Measurements from ENCODE around the gene BCKDHA.
"Not testable (repeated sequence)": the region's sequence is repeated elsewhere in the genome, so short reads cannot be mapped to it uniquely, and the experiment has no call there.

BCKDHA gene

DNA sequence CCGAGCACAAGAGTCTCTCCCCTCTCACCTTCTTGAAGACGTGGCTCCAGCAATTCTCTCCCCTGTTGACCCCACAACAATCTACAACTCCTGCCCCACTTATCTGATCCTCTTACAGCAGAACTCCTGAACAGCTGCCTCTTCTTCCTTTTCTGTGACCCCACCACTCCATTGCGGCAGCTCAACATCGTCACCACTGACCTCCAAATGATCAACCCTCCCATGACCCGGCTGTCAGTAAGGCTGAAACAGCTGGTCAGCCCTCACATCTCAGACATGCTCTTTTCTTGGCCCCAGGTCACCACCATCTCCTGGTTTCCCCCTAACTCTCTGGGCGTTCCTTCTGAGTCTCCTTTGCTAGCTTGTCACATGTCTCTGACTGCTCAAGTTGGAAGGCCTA is 2.3 kb upstream of the BCKDHA start:
- H3K4me3 ChIP-seq (ENCODE audit: low read length): no peak overlapping the region
- peaks cover 11% of the 10 kb centered on the region for H3K36me3 ChIP-seq (ENCODE audit: insufficient read depth, low read length)
- no peak overlapping the region for H3K4me2 ChIP-seq (ENCODE audit: low read length)
- H3K4me1 ChIP-seq (ENCODE audit: control insufficient read depth, insufficient read depth, low read length): peaks cover 8% of the 10 kb centered on the region
- H3K9ac ChIP-seq (ENCODE audit: low read depth, low read length): no peak overlapping the region
- H3K9me3 ChIP-seq (replicated peaks; ENCODE audit: low read length): no peaks in the 10 kb centered on the region
- no peaks in the 10 kb centered on the region for H3K27me3 ChIP-seq (ENCODE audit: control insufficient read depth, insufficient read depth, low read length)

GRCh38 chr19:41398050-41398418 is 416 bp downstream of the BCKDHA start:
- peak overlapping the region; percentile 91 for H3K4me3 ChIP-seq (ENCODE audit: low read length)
- H3K36me3 ChIP-seq (ENCODE audit: insufficient read depth, low read length): no peaks in the 10 kb centered on the region
- H3K9ac ChIP-seq (ENCODE audit: low read depth, low read length): peak overlapping the region; percentile 97
- no peaks in the 10 kb centered on the region for H3K9me3 ChIP-seq (replicated peaks; ENCODE audit: low read length)
- peak overlapping the region; percentile 99 for H3K4me2 ChIP-seq (ENCODE audit: low read length)
- H3K4me1 ChIP-seq (ENCODE audit: control insufficient read depth, insufficient read depth, low read length): peaks cover 8% of the 10 kb centered on the region
- no peaks in the 10 kb centered on the region for H3K27me3 ChIP-seq (ENCODE audit: control insufficient read depth, insufficient read depth, low read length)

DNA sequence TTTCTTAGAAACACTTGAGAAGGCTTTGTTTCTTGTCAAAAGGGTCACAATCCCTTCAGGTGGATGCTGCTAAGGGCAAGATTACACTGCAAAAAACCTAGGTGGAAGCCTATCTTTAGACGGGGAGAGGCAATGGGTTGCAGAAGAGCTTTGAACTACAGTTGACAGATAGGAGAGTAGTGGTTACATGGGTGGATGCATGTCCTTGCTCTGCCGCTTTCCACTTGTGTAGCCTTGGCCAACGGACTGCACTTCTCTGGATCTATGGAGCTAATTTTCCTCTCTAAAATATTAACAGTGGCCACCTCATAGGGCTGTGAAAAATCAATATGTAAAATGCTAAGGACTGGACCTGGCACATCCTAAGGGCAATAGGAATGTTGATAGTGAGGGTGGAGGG is 980 bp downstream of the BCKDHA start:
- H3K4me3 ChIP-seq (ENCODE audit: low read length): peak overlapping the region; percentile 91
- H3K9me3 ChIP-seq (replicated peaks; ENCODE audit: low read length): no peaks in the 10 kb centered on the region
- peak overlapping the region; percentile 97 for H3K9ac ChIP-seq (ENCODE audit: low read depth, low read length)
- H3K27me3 ChIP-seq (ENCODE audit: control insufficient read depth, insufficient read depth, low read length): no peaks in the 10 kb centered on the region
- peaks cover 8% of the 10 kb centered on the region for H3K4me1 ChIP-seq (ENCODE audit: control insufficient read depth, insufficient read depth, low read length)
- peak overlapping the region; percentile 99 for H3K4me2 ChIP-seq (ENCODE audit: low read length)
- H3K36me3 ChIP-seq (ENCODE audit: insufficient read depth, low read length): peaks cover 2% of the 10 kb centered on the region

GRCh38 chr19:41399091-41399490 is 1.5 kb downstream of the BCKDHA start:
- Histone ChIP-seq H3K9me3 (replicated peaks; ENCODE audit: low read length) (no peaks in the 10 kb centered on the region), H3K9ac (ENCODE audit: low read depth, low read length) (peak overlapping the region; percentile 97), H3K4me3 (ENCODE audit: low read length) (peak overlapping the region; percentile 91), H3K4me2 (ENCODE audit: low read length) (peak overlapping the region; percentile 99), H3K27me3 (ENCODE audit: control insufficient read depth, insufficient read depth, low read length) (no peaks in the 10 kb centered on the region), H3K4me1 (ENCODE audit: control insufficient read depth, insufficient read depth, low read length) (peaks cover 8% of the 10 kb centered on the region), H3K36me3 (ENCODE audit: insufficient read depth, low read length) (peaks cover 2% of the 10 kb centered on the region)

GRCh38 chr19:41399525-41399924 is 1.9 kb downstream of the BCKDHA start:
- Histone ChIP-seq H3K4me1 (ENCODE audit: control insufficient read depth, insufficient read depth, low read length) (peaks cover 8% of the 10 kb centered on the region), H3K9me3 (replicated peaks; ENCODE audit: low read length) (no peaks in the 10 kb centered on the region), H3K27me3 (ENCODE audit: control insufficient read depth, insufficient read depth, low read length) (no peaks in the 10 kb centered on the region), H3K4me3 (ENCODE audit: low read length) (no peak overlapping the region), H3K9ac (ENCODE audit: low read depth, low read length) (no peak overlapping the region), H3K36me3 (ENCODE audit: insufficient read depth, low read length) (peaks cover 2% of the 10 kb centered on the region), H3K4me2 (ENCODE audit: low read length) (no peak overlapping the region)

DNA sequence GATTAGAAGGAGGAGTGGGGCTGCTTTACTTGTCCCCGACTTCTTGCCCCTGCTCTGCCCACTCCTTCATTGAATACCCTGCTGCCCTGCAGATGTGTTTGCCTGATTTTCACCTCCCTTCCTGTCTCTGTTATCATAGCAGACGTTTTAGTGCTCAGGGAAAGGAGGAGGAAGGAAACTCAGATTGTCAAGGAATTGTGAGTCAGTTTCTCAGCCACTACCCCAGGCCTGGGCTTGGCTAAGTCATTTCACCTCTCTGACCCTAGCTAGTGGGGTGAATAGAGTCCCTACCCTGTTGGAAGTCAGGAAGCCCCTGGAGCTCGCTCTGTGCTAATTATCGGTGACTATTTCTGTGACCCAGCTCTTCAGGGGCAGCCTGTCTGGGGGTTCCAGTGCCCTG is 3.9 kb downstream of the BCKDHA start:
- Histone ChIP-seq H3K9ac (ENCODE audit: low read depth, low read length) (no peak overlapping the region), H3K4me3 (ENCODE audit: low read length) (no peak overlapping the region), H3K4me2 (ENCODE audit: low read length) (no peak overlapping the region), H3K27me3 (ENCODE audit: control insufficient read depth, insufficient read depth, low read length) (no peaks in the 10 kb centered on the region), H3K4me1 (ENCODE audit: control insufficient read depth, insufficient read depth, low read length) (peaks cover 8% of the 10 kb centered on the region), H3K36me3 (ENCODE audit: insufficient read depth, low read length) (peaks cover 2% of the 10 kb centered on the region), H3K9me3 (replicated peaks; ENCODE audit: low read length) (no peaks in the 10 kb centered on the region)

DNA sequence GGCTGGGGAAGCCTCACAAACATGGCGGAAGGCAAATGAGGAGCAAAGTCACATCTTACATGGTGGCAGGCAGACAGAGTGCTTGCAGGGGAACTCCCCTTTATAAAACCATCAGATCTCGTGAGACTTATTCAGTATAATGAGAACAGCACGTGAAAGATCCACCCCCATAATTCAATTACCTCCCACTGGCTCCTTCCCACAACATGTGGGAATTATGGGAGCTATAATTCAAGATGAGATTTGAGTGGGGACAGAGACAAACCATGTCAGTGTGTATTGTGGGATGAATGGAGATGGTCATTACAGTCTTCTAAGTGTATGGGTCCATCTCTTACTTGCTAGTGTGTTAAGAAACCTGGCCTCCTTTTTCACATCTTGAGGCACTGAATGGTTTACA is 4.4 kb downstream of the BCKDHA start:
- no peak overlapping the region for H3K4me2 ChIP-seq (ENCODE audit: low read length)
- H3K9me3 ChIP-seq (replicated peaks; ENCODE audit: low read length): no peaks in the 10 kb centered on the region
- H3K4me3 ChIP-seq (ENCODE audit: low read length): no peak overlapping the region
- no peaks in the 10 kb centered on the region for H3K27me3 ChIP-seq (ENCODE audit: control insufficient read depth, insufficient read depth, low read length)
- H3K36me3 ChIP-seq (ENCODE audit: insufficient read depth, low read length): peaks cover 2% of the 10 kb centered on the region
- H3K9ac ChIP-seq (ENCODE audit: low read depth, low read length): no peak overlapping the region
- H3K4me1 ChIP-seq (ENCODE audit: control insufficient read depth, insufficient read depth, low read length): peaks cover 8% of the 10 kb centered on the region

- no peaks in the 10 kb centered on the region for H3K27me3 ChIP-seq (ENCODE audit: control insufficient read depth, insufficient read depth, low read length)
- no peak overlapping the region for H3K4me2 ChIP-seq (ENCODE audit: low read length)
- H3K36me3 ChIP-seq (ENCODE audit: insufficient read depth, low read length): peaks cover 2% of the 10 kb centered on the region
- H3K4me1 ChIP-seq (ENCODE audit: control insufficient read depth, insufficient read depth, low read length): peaks cover 6% of the 10 kb centered on the region
- no peak overlapping the region for H3K4me3 ChIP-seq (ENCODE audit: low read length)
- H3K9ac ChIP-seq (ENCODE audit: low read depth, low read length): no peak overlapping the region
- H3K9me3 ChIP-seq (replicated peaks; ENCODE audit: low read length): no peaks in the 10 kb centered on the region
Measured at GRCh38 chr19:41403181-41403970, 5.8 kb downstream of the BCKDHA start.

- H3K36me3 ChIP-seq (ENCODE audit: insufficient read depth, low read length): peaks cover 2% of the 10 kb centered on the region
- peaks cover 4% of the 10 kb centered on the region for H3K4me1 ChIP-seq (ENCODE audit: control insufficient read depth, insufficient read depth, low read length)
- no peak overlapping the region for H3K9ac ChIP-seq (ENCODE audit: low read depth, low read length)
- no peaks in the 10 kb centered on the region for H3K27me3 ChIP-seq (ENCODE audit: control insufficient read depth, insufficient read depth, low read length)
- H3K9me3 ChIP-seq (replicated peaks; ENCODE audit: low read length): no peaks in the 10 kb centered on the region
- H3K4me3 ChIP-seq (ENCODE audit: low read length): no peak overlapping the region
- H3K4me2 ChIP-seq (ENCODE audit: low read length): no peak overlapping the region
Measured at GRCh38 chr19:41405776-41406175, 8.2 kb downstream of the BCKDHA start.

DNA sequence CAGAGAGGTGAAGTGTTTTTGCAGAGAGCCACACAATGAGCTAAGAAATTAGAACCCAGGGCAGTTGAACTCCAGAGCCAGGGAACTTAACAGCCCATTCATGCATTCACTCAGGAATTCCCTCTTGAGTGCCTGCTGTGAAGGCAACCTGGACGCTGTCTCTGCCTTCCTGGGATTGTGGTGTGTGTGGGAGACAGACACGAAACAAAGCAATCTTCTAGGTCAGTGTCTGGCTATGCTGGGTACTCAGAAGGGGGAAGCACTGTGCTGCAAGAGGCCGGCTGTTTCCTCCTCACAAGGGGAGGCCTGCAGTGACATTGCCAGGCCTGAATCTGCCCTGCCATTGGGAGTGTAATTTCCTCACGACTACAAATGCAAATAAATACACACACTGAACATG is 9.7 kb downstream of the BCKDHA start:
- Histone ChIP-seq H3K4me2 (ENCODE audit: low read length) (no peak overlapping the region), H3K36me3 (ENCODE audit: insufficient read depth, low read length) (peaks cover 5% of the 10 kb centered on the region), H3K4me1 (ENCODE audit: control insufficient read depth, insufficient read depth, low read length) (peaks cover 13% of the 10 kb centered on the region), H3K9me3 (replicated peaks; ENCODE audit: low read length) (no peaks in the 10 kb centered on the region), H3K9ac (ENCODE audit: low read depth, low read length) (no peak overlapping the region), H3K27me3 (ENCODE audit: control insufficient read depth, insufficient read depth, low read length) (no peaks in the 10 kb centered on the region), H3K4me3 (ENCODE audit: low read length) (no peak overlapping the region)

- no peak overlapping the region for H3K9ac ChIP-seq (ENCODE audit: low read depth, low read length)
- no peak overlapping the region for H3K4me2 ChIP-seq (ENCODE audit: low read length)
- no peak overlapping the region for H3K4me3 ChIP-seq (ENCODE audit: low read length)
- no peaks in the 10 kb centered on the region for H3K27me3 ChIP-seq (ENCODE audit: control insufficient read depth, insufficient read depth, low read length)
- peaks cover 13% of the 10 kb centered on the region for H3K4me1 ChIP-seq (ENCODE audit: control insufficient read depth, insufficient read depth, low read length)
- no peaks in the 10 kb centered on the region for H3K9me3 ChIP-seq (replicated peaks; ENCODE audit: low read length)
- peaks cover 8% of the 10 kb centered on the region for H3K36me3 ChIP-seq (ENCODE audit: insufficient read depth, low read length)
Measured at GRCh38 chr19:41408256-41408655, 10.6 kb downstream of the BCKDHA start.

DNA sequence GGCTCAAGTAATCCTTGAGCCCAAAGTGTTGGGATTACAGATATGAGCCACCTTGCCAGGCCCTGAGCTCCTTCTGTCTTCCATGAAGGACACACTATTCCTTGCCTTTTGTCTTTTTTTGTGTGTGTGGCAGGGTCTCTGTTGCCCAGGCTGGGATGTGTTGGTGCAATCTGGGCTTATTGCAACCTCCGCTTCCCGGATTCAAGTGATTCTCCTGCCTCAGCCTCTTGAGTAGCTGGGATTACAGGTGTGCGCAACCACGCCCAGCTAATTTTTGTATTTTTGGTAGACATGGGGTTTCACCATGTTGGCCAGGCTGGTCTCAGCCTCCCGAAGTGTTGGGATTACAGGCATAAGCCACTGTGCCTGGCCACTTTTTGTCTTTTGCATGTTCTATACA is 11.2 kb downstream of the BCKDHA start:
- H3K4me2 ChIP-seq (ENCODE audit: low read length); H3K9me3 ChIP-seq (replicated peaks; ENCODE audit: low read length); H3K9ac ChIP-seq (ENCODE audit: low read depth, low read length); H3K27me3 ChIP-seq (ENCODE audit: control insufficient read depth, insufficient read depth, low read length); H3K4me3 ChIP-seq (ENCODE audit: low read length): not testable (repeated sequence)
- H3K36me3 ChIP-seq (ENCODE audit: insufficient read depth, low read length): peaks cover 10% of the 10 kb centered on the region
- H3K4me1 ChIP-seq (ENCODE audit: control insufficient read depth, insufficient read depth, low read length): peaks cover 13% of the 10 kb centered on the region
